H9 (cell line): Measurements from ENCODE around the gene BPTF. TPM values are rescaled to one million over a fixed set of nuclear protein-coding genes. Genes with fewer than 3 reads are reported as not detected.

ENCODE experiments used
- DNase-seq: peaks from one replicate; pipeline ENCODE4 v3.0.0-alpha.2; 2017
- H2AFZ ChIP-seq: one replicate; pipeline ENCODE4 v1.6.1; 2013; ENCODE audit warnings: mild to moderate bottlenecking, low read length, control low read depth, moderate library complexity
- H2AK5ac ChIP-seq: 2 replicates; pipeline ENCODE4 v1.6.1; 2013; ENCODE audit warnings: low read length, control low read depth, mixed read lengths; ENCODE audit not compliant: insufficient read length
- H2BK120ac ChIP-seq: one replicate; pipeline ENCODE4 v1.6.1; 2013; ENCODE audit warnings: low read depth, mild to moderate bottlenecking, low read length, control low read depth, inconsistent platforms; ENCODE audit not compliant: poor library complexity, severe bottlenecking
- H2BK12ac ChIP-seq: 2 replicates; pipeline ENCODE4 v1.6.1; 2013; ENCODE audit warnings: low read length, control low read depth, mixed read lengths, low read depth; ENCODE audit not compliant: insufficient read length
- H2BK15ac ChIP-seq: 2 replicates; pipeline ENCODE4 v1.6.1; 2013; ENCODE audit warnings: low read depth, low read length, control low read depth
- H2BK20ac ChIP-seq: one replicate; pipeline ENCODE4 v1.6.1; 2013; ENCODE audit warnings: low read depth, mild to moderate bottlenecking, low read length, control low read depth, inconsistent platforms; ENCODE audit not compliant: poor library complexity, severe bottlenecking
- H2BK5ac ChIP-seq: 2 replicates; pipeline ENCODE4 v1.6.1; 2013; ENCODE audit warnings: low read length, control low read depth, mixed read lengths; ENCODE audit not compliant: insufficient read length
- H3K14ac ChIP-seq: 2 replicates; pipeline ENCODE4 v1.6.1; 2013; ENCODE audit warnings: low read length, control low read depth; ENCODE audit not compliant: insufficient read depth
- H3K18ac ChIP-seq: 2 replicates; pipeline ENCODE4 v1.6.1; 2013; ENCODE audit warnings: low read depth, mild to moderate bottlenecking, mixed read lengths, low read length, control low read depth; ENCODE audit not compliant: insufficient read length
- H3K23ac ChIP-seq: 2 replicates; pipeline ENCODE4 v1.6.1; 2013; ENCODE audit warnings: low read length, control low read depth, mixed read lengths, low read depth; ENCODE audit not compliant: insufficient read length
- H3K23me2 ChIP-seq: 2 replicates; pipeline ENCODE4 v1.6.1; 2013; ENCODE audit warnings: low read depth, mild to moderate bottlenecking, mixed read lengths, low read length, control low read depth; ENCODE audit not compliant: insufficient read length, poor library complexity, severe bottlenecking
- H3K27ac ChIP-seq: 2 replicates; pipeline ENCODE4 v1.5.1; 2013; ENCODE audit warnings: low read length, control low read depth, mixed read lengths, low read depth; ENCODE audit not compliant: insufficient read length
- H3K27me3 ChIP-seq: 2 replicates; pipeline ENCODE4 v1.6.1; 2013; ENCODE audit warnings: low read length, control low read depth, inconsistent platforms; ENCODE audit not compliant: insufficient read depth
- H3K4ac ChIP-seq: 2 replicates; pipeline ENCODE4 v1.6.1; 2013; ENCODE audit warnings: low read depth, mild to moderate bottlenecking, control low read depth, inconsistent platforms, low read length, moderate library complexity
- H3K4me1 ChIP-seq: 2 replicates; pipeline ENCODE4 v1.6.1; 2013; ENCODE audit warnings: low read length, control low read depth, inconsistent platforms; ENCODE audit not compliant: insufficient read depth
- H3K4me2 ChIP-seq: 2 replicates; pipeline ENCODE4 v1.6.1; 2013; ENCODE audit warnings: low read length, control low read depth, mixed read lengths; ENCODE audit not compliant: insufficient read length, insufficient read depth
- H3K56ac ChIP-seq: 2 replicates; pipeline ENCODE4 v1.6.1; 2013; ENCODE audit warnings: low read depth, mild to moderate bottlenecking, mixed read lengths, low read length, control low read depth; ENCODE audit not compliant: insufficient read length
- H3K79me1 ChIP-seq: 2 replicates; pipeline ENCODE4 v1.6.1; 2013; ENCODE audit warnings: low read depth, mild to moderate bottlenecking, moderate library complexity, low read length, control low read depth, inconsistent platforms; ENCODE audit not compliant: insufficient read depth, poor library complexity, severe bottlenecking
- H3K79me2 ChIP-seq: 2 replicates; pipeline ENCODE4 v1.6.1; 2013; ENCODE audit warnings: low read length, control low read depth, inconsistent platforms; ENCODE audit not compliant: insufficient read depth
- H3K9ac ChIP-seq: 2 replicates; pipeline ENCODE4 v1.6.1; 2013; ENCODE audit warnings: low read length, control low read depth, mixed read lengths; ENCODE audit not compliant: insufficient read length; ENCODE audit errors: extremely low read depth
- H3K9me3 ChIP-seq: one replicate; pipeline ENCODE4 v1.6.1; 2013; ENCODE audit warnings: low read depth, low read length, inconsistent platforms; ENCODE audit not compliant: control insufficient read depth
- H3T11ph ChIP-seq: one replicate; pipeline ENCODE4 v1.6.1; 2013; ENCODE audit warnings: mild to moderate bottlenecking, low read length, control low read depth, inconsistent platforms
- H4K20me1 ChIP-seq: one replicate; pipeline ENCODE4 v1.6.1; 2013; ENCODE audit not compliant: control insufficient read depth, insufficient read length, insufficient read depth
- H4K5ac ChIP-seq: 2 replicates; pipeline ENCODE4 v1.6.1; 2013; ENCODE audit warnings: low read depth, mild to moderate bottlenecking, mixed read lengths, low read length, control low read depth; ENCODE audit not compliant: insufficient read length
- H4K8ac ChIP-seq: replicated peaks from 2 replicates; pipeline ENCODE4 v1.6.1; 2013; ENCODE audit warnings: low read length, control low read depth, mixed read lengths, low read depth; ENCODE audit not compliant: insufficient read length
- H4K91ac ChIP-seq: 2 replicates; pipeline ENCODE4 v1.6.1; 2013; ENCODE audit warnings: low read depth, mild to moderate bottlenecking, moderate library complexity, mixed read lengths, low read length, control low read depth; ENCODE audit not compliant: insufficient read length
- H3K27ac Mint-ChIP-seq, 3 experiments: 2 replicates in 2 of 3; 3 replicates in 1 of 3; pipeline ENCODE4 v1.8.0; 2020 to 2021; ENCODE audit warnings: mixed read lengths in 3 of 3, mild to moderate bottlenecking in 1 of 3, moderate library complexity in 1 of 3
- H3K27me3 Mint-ChIP-seq: 2 replicates; pipeline ENCODE4 v1.8.0; 2021; ENCODE audit warnings: low read depth, mild to moderate bottlenecking, moderate library complexity, mixed read lengths
- H3K36me3 Mint-ChIP-seq, 3 experiments: 2 replicates in 2 of 3; 3 replicates in 1 of 3; pipeline ENCODE4 v1.8.0; 2020 to 2021; ENCODE audit warnings: low read depth in 3 of 3, mixed read lengths in 3 of 3; ENCODE audit not compliant: insufficient read depth in 1 of 3
- H3K4me1 Mint-ChIP-seq, 2 experiments: 2 replicates each; pipeline ENCODE4 v1.8.0; 2020; ENCODE audit warnings: mixed read lengths in 2 of 2
- H3K4me3 Mint-ChIP-seq, 2 experiments: 2 replicates in 1 of 2; 3 replicates in 1 of 2; pipeline ENCODE4 v1.8.0; 2020 to 2021; ENCODE audit warnings: mild to moderate bottlenecking in 2 of 2, mixed read lengths in 2 of 2, moderate library complexity in 1 of 2
- H3K9me3 Mint-ChIP-seq, 2 experiments: 2 replicates in 1 of 2; 3 replicates in 1 of 2; pipeline ENCODE4 v1.8.0; 2020; ENCODE audit warnings: mild to moderate bottlenecking in 2 of 2, mixed read lengths in 2 of 2, moderate library complexity in 1 of 2
- WGBS: extraction: QIAGEN DNeasy Blood & Tissue Kit; methylation state at CpG from one replicate; pipeline ENCODE4 v1.1.7; 2013; ENCODE audit warnings: missing lambda C conversion rate, low lambda C conversion rate, mixed read lengths; ENCODE audit not compliant: insufficient read length; ENCODE audit errors: extremely low coverage; 5-methylcytosine and 5-hydroxymethylcytosine counted together
- total RNA-seq: library from RNA; stranded (reverse); gene quantifications from 2 replicates; pipeline ENCODE4 v1.2.1, GENCODE V29; 2021
- TF ChIP-seq, protein P1 (sequence below): fragments of 200-600 bp; sonication (generic); conservative IDR thresholded peaks from 3 replicates; pipeline ENCODE4 v1.8.0; 2021; ENCODE audit warnings: antibody characterized with exemption, mild to moderate bottlenecking

Gene BPTF
- total RNA-seq, 1 experiment from 2014 or later, result 203 TPM

DNA sequence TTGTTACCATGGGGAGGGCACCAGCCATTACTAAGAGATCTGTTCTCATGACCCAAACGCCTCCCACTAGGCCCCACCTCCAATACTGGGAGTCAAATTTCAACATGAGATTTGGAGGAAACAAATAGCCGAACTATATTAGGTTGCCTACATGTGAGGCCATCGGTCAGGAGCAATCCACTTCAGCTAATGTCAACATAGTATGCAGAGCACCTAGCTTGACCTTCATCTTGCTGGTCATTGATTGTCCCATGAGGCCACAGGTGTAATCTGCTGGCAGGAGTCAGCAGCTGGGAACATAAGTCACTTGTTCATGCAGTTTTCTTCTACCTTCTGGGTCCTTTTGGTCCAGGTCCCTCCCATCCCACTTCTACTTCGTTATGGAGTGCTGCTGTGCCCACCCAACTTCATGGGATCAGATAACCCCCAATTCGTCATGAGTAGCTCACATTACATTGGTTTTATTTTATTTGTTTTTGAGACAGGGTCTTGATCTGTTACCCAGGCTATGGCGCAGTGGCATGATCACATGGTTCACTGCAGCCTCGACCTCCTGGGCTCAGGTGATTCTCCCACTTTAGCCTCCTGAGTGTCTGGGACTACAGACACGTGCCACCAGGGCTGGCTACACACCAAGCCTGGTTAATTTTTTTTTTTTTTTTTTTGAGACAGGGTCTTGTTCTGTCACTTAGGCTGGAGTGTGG, 204.4 kb downstream of the BPTF start:
- no peak overlapping the region for H2BK5ac ChIP-seq
- TF ChIP-seq, protein P1, sequence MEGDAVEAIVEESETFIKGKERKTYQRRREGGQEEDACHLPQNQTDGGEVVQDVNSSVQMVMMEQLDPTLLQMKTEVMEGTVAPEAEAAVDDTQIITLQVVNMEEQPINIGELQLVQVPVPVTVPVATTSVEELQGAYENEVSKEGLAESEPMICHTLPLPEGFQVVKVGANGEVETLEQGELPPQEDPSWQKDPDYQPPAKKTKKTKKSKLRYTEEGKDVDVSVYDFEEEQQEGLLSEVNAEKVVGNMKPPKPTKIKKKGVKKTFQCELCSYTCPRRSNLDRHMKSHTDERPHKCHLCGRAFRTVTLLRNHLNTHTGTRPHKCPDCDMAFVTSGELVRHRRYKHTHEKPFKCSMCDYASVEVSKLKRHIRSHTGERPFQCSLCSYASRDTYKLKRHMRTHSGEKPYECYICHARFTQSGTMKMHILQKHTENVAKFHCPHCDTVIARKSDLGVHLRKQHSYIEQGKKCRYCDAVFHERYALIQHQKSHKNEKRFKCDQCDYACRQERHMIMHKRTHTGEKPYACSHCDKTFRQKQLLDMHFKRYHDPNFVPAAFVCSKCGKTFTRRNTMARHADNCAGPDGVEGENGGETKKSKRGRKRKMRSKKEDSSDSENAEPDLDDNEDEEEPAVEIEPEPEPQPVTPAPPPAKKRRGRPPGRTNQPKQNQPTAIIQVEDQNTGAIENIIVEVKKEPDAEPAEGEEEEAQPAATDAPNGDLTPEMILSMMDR, result no peak
- H3K79me2 ChIP-seq, result no peaks in the 10 kb centered on the region
- H4K20me1 ChIP-seq, result no peaks in the 10 kb centered on the region
- H3K56ac ChIP-seq, result no peak overlapping the region
- no peak overlapping the region for H3K4ac ChIP-seq
- no peak overlapping the region for H2BK15ac ChIP-seq
- no peak overlapping the region for H3T11ph ChIP-seq
- no peaks in the 10 kb centered on the region for H3K9me3 ChIP-seq
- H3K4me2 ChIP-seq, result no peak overlapping the region
- no CpG with 5 or more reads among the region's 8 CpGs for WGBS
- H3K27me3 ChIP-seq, result no peaks in the 10 kb centered on the region
- H3K79me1 ChIP-seq, result no peaks in the 10 kb centered on the region
- H4K91ac ChIP-seq, result no peak overlapping the region
- no peak overlapping the region for H3K27ac ChIP-seq
- H2AK5ac ChIP-seq, result no peak overlapping the region
- no peak overlapping the region for H3K14ac ChIP-seq
- no peak overlapping the region for H3K23ac ChIP-seq
- no peak overlapping the region for H3K9ac ChIP-seq
- no peak overlapping the region for H4K5ac ChIP-seq
- H2BK12ac ChIP-seq, result no peak overlapping the region
- no peak overlapping the region for H3K4me3 Mint-ChIP-seq
- peaks cover 3% of the 10 kb centered on the region; the same call in 1 of the 2 replicates for H3K4me1 ChIP-seq
- no peaks in the 10 kb centered on the region for H3K27me3 Mint-ChIP-seq
- no peak overlapping the region for H4K8ac ChIP-seq
- H2BK20ac ChIP-seq, result no peak overlapping the region
- no peak overlapping the region for H3K27ac Mint-ChIP-seq
- no peak for DNase-seq
- no peak overlapping the region for H2AFZ ChIP-seq
- H3K4me1 Mint-ChIP-seq, result peaks cover 26 to 30% of the 10 kb centered on the region in 2 experiments
- H3K9me3 Mint-ChIP-seq, result no peaks in the 10 kb centered on the region
- H3K23me2 ChIP-seq, result no peaks in the 10 kb centered on the region
- H2BK120ac ChIP-seq, result no peak overlapping the region
- no peak overlapping the region for H3K18ac ChIP-seq
- no peaks in the 10 kb centered on the region for H3K36me3 Mint-ChIP-seq

Other genes starting within 250 kb of the BPTF start
- 114 and 116 TPM in 2 replicates for gene NOL11, start 107.6 kb upstream of the BPTF start, total RNA-seq
- 11.0 and 12.3 TPM in 2 replicates for gene C17orf58, start 171.0 kb downstream of the BPTF start, total RNA-seq
- gene KPNA2, start 210.2 kb downstream of the BPTF start, total RNA-seq, result 432 and 437 TPM in 2 replicates